GM23338 (cell line): ENCODE data around the gene MYH7. TPM values are rescaled to one million over a fixed set of nuclear protein-coding genes. Genes with fewer than 3 reads are reported as not detected.

Experiments used
- ATAC-seq: fragments of 200-7000 bp; cut with Tn5 transposase; 3 replicates; pipeline ENCODE4 v1.9.1; 2020
- DNase-seq: peaks from one replicate; pipeline ENCODE4 v3.0.0-alpha.2; 2015; ENCODE audit warnings: low spot score
- H2AFZ ChIP-seq: fragments of 200-600 bp; sonication (generic); 2 replicates; pipeline ENCODE4 v1.8.0; 2016; ENCODE audit warnings: antibody characterized with exemption, mild to moderate bottlenecking, moderate library complexity
- H3F3A ChIP-seq: fragments of 200-600 bp; sonication (generic); replicated peaks from 2 replicates; pipeline ENCODE4 v1.8.0; 2017; ENCODE audit warnings: antibody characterized with exemption, mixed run types, low read depth
- H3K27ac ChIP-seq: fragments of 200-600 bp; sonication (generic); 2 replicates; pipeline ENCODE4 v1.6.1; 2016; ENCODE audit warnings: low read depth
- H3K27me3 ChIP-seq: fragments of 200-600 bp; sonication (generic); 2 replicates; pipeline ENCODE4 v1.8.0; 2016; ENCODE audit warnings: mild to moderate bottlenecking, mixed run types, moderate library complexity; ENCODE audit not compliant: insufficient read depth
- H3K36me3 ChIP-seq: fragments of 200-600 bp; sonication (generic); 2 replicates; pipeline ENCODE4 v1.8.0; 2016; ENCODE audit warnings: mild to moderate bottlenecking; ENCODE audit not compliant: insufficient read depth
- H3K4me1 ChIP-seq: fragments of 200-600 bp; sonication (generic); 2 replicates; pipeline ENCODE4 v1.8.0; 2016; ENCODE audit warnings: mild to moderate bottlenecking, moderate library complexity; ENCODE audit not compliant: insufficient read depth
- H3K4me2 ChIP-seq: fragments of 200-600 bp; sonication (generic); 2 replicates; pipeline ENCODE4 v1.7.1; 2017; ENCODE audit warnings: mixed run types
- H3K4me3 ChIP-seq: fragments of 200-600 bp; sonication (generic); 2 replicates; pipeline ENCODE4 v1.6.1; 2016; ENCODE audit warnings: mixed run types
- H3K79me2 ChIP-seq: fragments of 200-600 bp; sonication (generic); replicated peaks from 2 replicates; pipeline ENCODE4 v1.8.0; 2017; ENCODE audit warnings: mild to moderate bottlenecking; ENCODE audit not compliant: insufficient read depth
- H3K9me2 ChIP-seq: fragments of 200-600 bp; sonication (generic); 2 replicates; pipeline ENCODE4 v1.8.0; 2017; ENCODE audit not compliant: insufficient read depth
- H4K20me1 ChIP-seq: fragments of 200-600 bp; sonication (generic); replicated peaks from 2 replicates; pipeline ENCODE4 v1.8.0; 2017; ENCODE audit warnings: mild to moderate bottlenecking; ENCODE audit not compliant: insufficient read depth
- H3K27ac Mint-ChIP-seq: 2 replicates; pipeline ENCODE4 v1.8.0; 2020; ENCODE audit warnings: inconsistent platforms, mild to moderate bottlenecking, moderate library complexity, mixed read lengths
- H3K27me3 Mint-ChIP-seq: 3 replicates; pipeline ENCODE4 v1.8.0; 2022; ENCODE audit warnings: low read depth, mild to moderate bottlenecking, moderate library complexity, mixed read lengths, inconsistent platforms; ENCODE audit not compliant: insufficient read depth, poor library complexity
- H3K36me3 Mint-ChIP-seq: 3 replicates; pipeline ENCODE4 v1.8.0; 2021; ENCODE audit warnings: low read depth, mild to moderate bottlenecking, inconsistent platforms, moderate library complexity, mixed read lengths
- H3K4me1 Mint-ChIP-seq: 3 replicates; pipeline ENCODE4 v1.8.0; 2020; ENCODE audit warnings: mild to moderate bottlenecking, inconsistent platforms, mixed read lengths
- H3K4me3 Mint-ChIP-seq: 3 replicates; pipeline ENCODE4 v1.8.0; 2021; ENCODE audit warnings: moderate library complexity, mild to moderate bottlenecking, inconsistent platforms, mixed read lengths
- H3K9me3 Mint-ChIP-seq: 3 replicates; pipeline ENCODE4 v1.8.0; 2020; ENCODE audit warnings: moderate library complexity, mild to moderate bottlenecking, inconsistent platforms, mixed read lengths
- CREB1 ChIP-seq: fragments of 250-450 bp; sonication (Bioruptor Pico); IDR thresholded peaks from 2 replicates; pipeline ENCODE4 v1.5.0; 2020; ENCODE audit warnings: low read depth, mild to moderate bottlenecking, moderate library complexity
- EZH2 ChIP-seq: fragments of 200-600 bp; sonication (generic); IDR thresholded peaks from one replicate; pipeline ENCODE4 v1.8.0; 2017; ENCODE audit warnings: antibody characterized with exemption, mild to moderate bottlenecking, low read depth; ENCODE audit not compliant: unreplicated experiment
- JUNB ChIP-seq: IDR thresholded peaks from one replicate; pipeline ENCODE4 v1.6.1; 2016; ENCODE audit warnings: antibody characterized with exemption; ENCODE audit not compliant: unreplicated experiment
- ZNF331 ChIP-seq: fragments of 250-450 bp; sonication (Bioruptor Pico); IDR thresholded peaks from 2 replicates; pipeline ENCODE4 v1.5.0; 2020; ENCODE audit warnings: low read depth, mild to moderate bottlenecking, moderate library complexity
- polyA plus RNA-seq: library from polyadenylated mRNA; unstranded; fragments of >200 nt; fragmentation: Nextera tagmentation; extraction: Ambion mirVana; gene quantifications from 2 replicates; pipeline ENCODE4 v1.2.1, GENCODE V29; 2016
- total RNA-seq: library from RNA; depleted of rRNA; stranded (reverse); fragments of >200 nt; shearing (Covaris generic); gene quantifications from 2 replicates; pipeline ENCODE4 v1.2.3, GENCODE V29; 2014
- TF ChIP-seq, protein P1 (sequence below): fragments of 250-450 bp; sonication (Bioruptor Pico); IDR thresholded peaks from 2 replicates; pipeline ENCODE4 v1.5.0; 2020; ENCODE audit warnings: mild to moderate bottlenecking, moderate library complexity
- TF ChIP-seq, protein P2 (sequence below): IDR thresholded peaks from one replicate; pipeline ENCODE4 v1.6.1; 2018; ENCODE audit warnings: antibody characterized with exemption; ENCODE audit not compliant: unreplicated experiment
- TF ChIP-seq, protein P3 (sequence below), 2 experiments: fragments of 200-600 bp in 1 of 2; sonication (generic) in 1 of 2; conservative IDR thresholded peaks; 2 replicates each; pipeline versions ENCODE4 v1.5.1 to v1.6.1; 2016 to 2017; ENCODE audit warnings: antibody characterized with exemption in 2 of 2, low read depth in 2 of 2, mild to moderate bottlenecking in 2 of 2, moderate library complexity in 1 of 2

The MYH7 gene
- total and polyA plus RNA-seq, 2 experiments from 2014 or later, result not detected

DNA sequence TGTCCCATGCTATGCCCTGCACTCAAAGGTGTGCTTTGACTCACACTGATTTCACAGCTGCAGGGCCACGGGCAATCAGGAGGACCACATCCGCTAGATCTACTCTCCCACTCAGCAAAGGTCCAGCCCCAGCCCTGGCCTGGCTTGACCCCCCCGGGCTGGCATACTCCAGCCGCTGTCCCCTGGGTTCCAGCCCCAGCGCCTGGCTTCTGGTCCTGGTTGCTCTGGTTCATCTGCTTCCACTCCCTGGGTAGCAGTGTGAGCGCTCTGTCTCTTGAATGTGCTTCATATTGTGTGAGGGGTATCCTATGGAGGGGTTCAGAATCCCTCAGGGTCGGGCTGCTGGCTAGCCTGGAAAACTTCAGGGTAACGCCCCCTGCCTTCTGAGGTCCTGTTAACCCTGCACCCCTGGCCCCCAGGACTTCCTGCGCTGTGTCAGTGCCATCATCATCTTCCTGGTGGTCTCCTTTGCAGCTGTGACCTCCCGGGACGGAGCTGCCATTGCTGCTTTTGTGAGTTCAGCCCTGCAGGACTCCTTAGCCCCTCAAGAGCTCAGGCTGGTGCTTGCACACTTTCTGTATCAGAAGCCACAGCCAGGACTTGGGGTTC is 56.7 kb downstream of the MYH7 start:
- H3K79me2 ChIP-seq, result no peaks in the 10 kb centered on the region
- no peaks in the 10 kb centered on the region; the same call in 1 of the 2 replicates for H4K20me1 ChIP-seq
- H2AFZ ChIP-seq, result no peak overlapping the region
- H3K27me3 ChIP-seq, result peaks cover 31% of the 10 kb centered on the region; the same call in 1 of the 2 replicates
- H3K27ac ChIP-seq, result no peak overlapping the region
- no peaks in the 10 kb centered on the region for H3K36me3 ChIP-seq
- no peaks in the 10 kb centered on the region for H3K9me2 ChIP-seq
- H3K4me1 ChIP-seq, result peaks cover 9% of the 10 kb centered on the region; the same call in 1 of the 2 replicates
- DNase-seq (no peak), ATAC-seq (no peak)
- no peak overlapping the region for H3K4me3 ChIP-seq
- no peaks in the 10 kb centered on the region for H3F3A ChIP-seq
- Mint-ChIP-seq H3K27ac (no peak overlapping the region), H3K27me3 (peaks cover 25% of the 10 kb centered on the region), H3K4me1 (peaks cover 19% of the 10 kb centered on the region), H3K36me3 (no peaks in the 10 kb centered on the region), H3K4me3 (no peak overlapping the region), H3K9me3 (no peaks in the 10 kb centered on the region; the same call in 2 of the 3 replicates)
- no peak for TF ChIP-seq ZNF331 (CRISPR knock-in tag)
- H3K4me2 ChIP-seq, result no peak overlapping the region

DNA sequence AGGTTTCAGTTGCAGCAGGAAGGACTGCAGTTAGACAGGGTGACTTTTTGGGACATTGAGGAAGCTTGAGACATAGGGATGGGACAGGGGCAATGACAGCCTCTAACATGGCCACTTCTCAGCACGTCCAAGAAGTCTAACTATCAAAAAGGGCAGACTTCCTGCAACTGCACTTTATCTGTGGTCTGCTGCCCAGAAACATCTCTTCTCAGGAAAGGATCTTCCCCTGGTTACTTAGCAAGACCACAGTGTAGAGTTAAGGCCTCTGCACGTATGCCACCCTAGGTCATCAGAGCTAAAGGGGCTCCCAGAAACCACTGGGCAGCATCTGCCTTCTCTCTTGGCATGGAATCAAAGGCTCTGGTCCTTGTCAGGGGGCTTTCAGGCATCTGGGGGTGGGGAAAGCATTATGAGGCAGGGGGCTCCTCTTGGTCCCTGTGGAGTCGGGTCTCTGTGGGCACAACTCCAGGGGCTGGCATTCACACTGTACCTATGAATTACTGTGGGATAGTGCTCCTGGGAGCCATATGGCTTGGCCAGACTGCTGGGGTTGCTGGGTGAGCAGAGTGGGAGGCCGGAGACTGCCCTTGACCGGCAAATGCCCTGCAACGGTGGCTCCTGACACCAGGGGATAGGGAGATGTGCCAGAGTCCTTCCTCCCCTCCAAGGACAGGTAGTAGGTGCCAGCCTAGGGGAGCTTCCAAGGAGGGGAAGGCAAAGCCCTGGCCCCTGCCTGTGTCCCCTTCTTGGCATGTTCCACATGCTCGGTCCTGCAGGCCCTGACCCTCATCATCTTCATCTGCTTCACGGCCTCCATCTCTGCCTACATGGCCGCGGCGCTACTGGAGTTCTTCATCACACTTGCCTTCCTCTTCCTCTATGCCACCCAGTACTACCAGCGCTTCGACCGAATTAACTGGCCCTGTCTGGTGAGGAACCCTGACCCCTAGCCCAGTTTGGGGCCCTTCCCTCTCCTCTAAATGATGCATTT is 57.6 kb downstream of the MYH7 start:
- Mint-ChIP-seq H3K9me3 (no peaks in the 10 kb centered on the region; the same call in 2 of the 3 replicates), H3K27me3 (peaks cover 25% of the 10 kb centered on the region), H3K4me3 (no peak overlapping the region; the same call in 2 of the 3 replicates), H3K36me3 (no peaks in the 10 kb centered on the region), H3K4me1 (peaks cover 19% of the 10 kb centered on the region), H3K27ac (no peak overlapping the region)
- ATAC-seq (no peak), DNase-seq (no peak)
- no peaks in the 10 kb centered on the region for H3K79me2 ChIP-seq
- no peak overlapping the region for H3K27ac ChIP-seq
- no peak overlapping the region for H3K4me2 ChIP-seq
- H4K20me1 ChIP-seq, result no peaks in the 10 kb centered on the region; the same call in 1 of the 2 replicates
- no peak overlapping the region for H2AFZ ChIP-seq
- no peaks in the 10 kb centered on the region for H3F3A ChIP-seq
- H3K36me3 ChIP-seq, result no peaks in the 10 kb centered on the region
- H3K4me1 ChIP-seq, result peaks cover 9% of the 10 kb centered on the region; the same call in 1 of the 2 replicates
- H3K4me3 ChIP-seq, result no peak overlapping the region
- peaks cover 31% of the 10 kb centered on the region; the same call in 1 of the 2 replicates for H3K27me3 ChIP-seq
- no peaks in the 10 kb centered on the region for H3K9me2 ChIP-seq
- TF ChIP-seq JUNB (no peak), EZH2 (no peak), CREB1 (no peak)
- TF ChIP-seq, protein P1, sequence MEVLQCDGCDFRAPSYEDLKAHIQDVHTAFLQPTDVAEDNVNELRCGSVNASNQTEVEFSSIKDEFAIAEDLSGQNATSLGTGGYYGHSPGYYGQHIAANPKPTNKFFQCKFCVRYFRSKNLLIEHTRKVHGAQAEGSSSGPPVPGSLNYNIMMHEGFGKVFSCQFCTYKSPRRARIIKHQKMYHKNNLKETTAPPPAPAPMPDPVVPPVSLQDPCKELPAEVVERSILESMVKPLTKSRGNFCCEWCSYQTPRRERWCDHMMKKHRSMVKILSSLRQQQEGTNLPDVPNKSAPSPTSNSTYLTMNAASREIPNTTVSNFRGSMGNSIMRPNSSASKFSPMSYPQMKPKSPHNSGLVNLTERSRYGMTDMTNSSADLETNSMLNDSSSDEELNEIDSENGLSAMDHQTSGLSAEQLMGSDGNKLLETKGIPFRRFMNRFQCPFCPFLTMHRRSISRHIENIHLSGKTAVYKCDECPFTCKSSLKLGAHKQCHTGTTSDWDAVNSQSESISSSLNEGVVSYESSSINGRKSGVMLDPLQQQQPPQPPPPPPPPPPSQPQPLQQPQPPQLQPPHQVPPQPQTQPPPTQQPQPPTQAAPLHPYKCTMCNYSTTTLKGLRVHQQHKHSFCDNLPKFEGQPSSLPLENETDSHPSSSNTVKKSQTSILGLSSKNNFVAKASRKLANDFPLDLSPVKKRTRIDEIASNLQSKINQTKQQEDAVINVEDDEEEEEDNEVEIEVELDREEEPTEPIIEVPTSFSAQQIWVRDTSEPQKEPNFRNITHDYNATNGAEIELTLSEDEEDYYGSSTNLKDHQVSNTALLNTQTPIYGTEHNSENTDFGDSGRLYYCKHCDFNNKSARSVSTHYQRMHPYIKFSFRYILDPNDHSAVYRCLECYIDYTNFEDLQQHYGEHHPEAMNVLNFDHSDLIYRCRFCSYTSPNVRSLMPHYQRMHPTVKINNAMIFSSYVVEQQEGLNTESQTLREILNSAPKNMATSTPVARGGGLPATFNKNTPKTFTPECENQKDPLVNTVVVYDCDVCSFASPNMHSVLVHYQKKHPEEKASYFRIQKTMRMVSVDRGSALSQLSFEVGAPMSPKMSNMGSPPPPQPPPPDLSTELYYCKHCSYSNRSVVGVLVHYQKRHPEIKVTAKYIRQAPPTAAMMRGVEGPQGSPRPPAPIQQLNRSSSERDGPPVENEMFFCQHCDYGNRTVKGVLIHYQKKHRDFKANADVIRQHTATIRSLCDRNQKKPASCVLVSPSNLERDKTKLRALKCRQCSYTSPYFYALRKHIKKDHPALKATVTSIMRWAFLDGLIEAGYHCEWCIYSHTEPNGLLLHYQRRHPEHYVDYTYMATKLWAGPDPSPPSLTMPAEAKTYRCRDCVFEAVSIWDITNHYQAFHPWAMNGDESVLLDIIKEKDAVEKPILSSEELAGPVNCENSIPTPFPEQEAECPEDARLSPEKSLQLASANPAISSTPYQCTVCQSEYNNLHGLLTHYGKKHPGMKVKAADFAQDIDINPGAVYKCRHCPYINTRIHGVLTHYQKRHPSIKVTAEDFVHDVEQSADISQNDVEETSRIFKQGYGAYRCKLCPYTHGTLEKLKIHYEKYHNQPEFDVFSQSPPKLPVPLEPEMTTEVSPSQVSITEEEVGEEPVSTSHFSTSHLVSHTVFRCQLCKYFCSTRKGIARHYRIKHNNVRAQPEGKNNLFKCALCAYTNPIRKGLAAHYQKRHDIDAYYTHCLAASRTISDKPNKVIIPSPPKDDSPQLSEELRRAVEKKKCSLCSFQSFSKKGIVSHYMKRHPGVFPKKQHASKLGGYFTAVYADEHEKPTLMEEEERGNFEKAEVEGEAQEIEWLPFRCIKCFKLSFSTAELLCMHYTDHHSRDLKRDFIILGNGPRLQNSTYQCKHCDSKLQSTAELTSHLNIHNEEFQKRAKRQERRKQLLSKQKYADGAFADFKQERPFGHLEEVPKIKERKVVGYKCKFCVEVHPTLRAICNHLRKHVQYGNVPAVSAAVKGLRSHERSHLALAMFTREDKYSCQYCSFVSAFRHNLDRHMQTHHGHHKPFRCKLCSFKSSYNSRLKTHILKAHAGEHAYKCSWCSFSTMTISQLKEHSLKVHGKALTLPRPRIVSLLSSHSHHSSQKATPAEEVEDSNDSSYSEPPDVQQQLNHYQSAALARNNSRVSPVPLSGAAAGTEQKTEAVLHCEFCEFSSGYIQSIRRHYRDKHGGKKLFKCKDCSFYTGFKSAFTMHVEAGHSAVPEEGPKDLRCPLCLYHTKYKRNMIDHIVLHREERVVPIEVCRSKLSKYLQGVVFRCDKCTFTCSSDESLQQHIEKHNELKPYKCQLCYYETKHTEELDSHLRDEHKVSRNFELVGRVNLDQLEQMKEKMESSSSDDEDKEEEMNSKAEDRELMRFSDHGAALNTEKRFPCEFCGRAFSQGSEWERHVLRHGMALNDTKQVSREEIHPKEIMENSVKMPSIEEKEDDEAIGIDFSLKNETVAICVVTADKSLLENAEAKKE (CRISPR knock-in tag), result no peak
- TF ChIP-seq, protein P2, sequence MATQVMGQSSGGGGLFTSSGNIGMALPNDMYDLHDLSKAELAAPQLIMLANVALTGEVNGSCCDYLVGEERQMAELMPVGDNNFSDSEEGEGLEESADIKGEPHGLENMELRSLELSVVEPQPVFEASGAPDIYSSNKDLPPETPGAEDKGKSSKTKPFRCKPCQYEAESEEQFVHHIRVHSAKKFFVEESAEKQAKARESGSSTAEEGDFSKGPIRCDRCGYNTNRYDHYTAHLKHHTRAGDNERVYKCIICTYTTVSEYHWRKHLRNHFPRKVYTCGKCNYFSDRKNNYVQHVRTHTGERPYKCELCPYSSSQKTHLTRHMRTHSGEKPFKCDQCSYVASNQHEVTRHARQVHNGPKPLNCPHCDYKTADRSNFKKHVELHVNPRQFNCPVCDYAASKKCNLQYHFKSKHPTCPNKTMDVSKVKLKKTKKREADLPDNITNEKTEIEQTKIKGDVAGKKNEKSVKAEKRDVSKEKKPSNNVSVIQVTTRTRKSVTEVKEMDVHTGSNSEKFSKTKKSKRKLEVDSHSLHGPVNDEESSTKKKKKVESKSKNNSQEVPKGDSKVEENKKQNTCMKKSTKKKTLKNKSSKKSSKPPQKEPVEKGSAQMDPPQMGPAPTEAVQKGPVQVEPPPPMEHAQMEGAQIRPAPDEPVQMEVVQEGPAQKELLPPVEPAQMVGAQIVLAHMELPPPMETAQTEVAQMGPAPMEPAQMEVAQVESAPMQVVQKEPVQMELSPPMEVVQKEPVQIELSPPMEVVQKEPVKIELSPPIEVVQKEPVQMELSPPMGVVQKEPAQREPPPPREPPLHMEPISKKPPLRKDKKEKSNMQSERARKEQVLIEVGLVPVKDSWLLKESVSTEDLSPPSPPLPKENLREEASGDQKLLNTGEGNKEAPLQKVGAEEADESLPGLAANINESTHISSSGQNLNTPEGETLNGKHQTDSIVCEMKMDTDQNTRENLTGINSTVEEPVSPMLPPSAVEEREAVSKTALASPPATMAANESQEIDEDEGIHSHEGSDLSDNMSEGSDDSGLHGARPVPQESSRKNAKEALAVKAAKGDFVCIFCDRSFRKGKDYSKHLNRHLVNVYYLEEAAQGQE, result no peak
- TF ChIP-seq, protein P3, sequence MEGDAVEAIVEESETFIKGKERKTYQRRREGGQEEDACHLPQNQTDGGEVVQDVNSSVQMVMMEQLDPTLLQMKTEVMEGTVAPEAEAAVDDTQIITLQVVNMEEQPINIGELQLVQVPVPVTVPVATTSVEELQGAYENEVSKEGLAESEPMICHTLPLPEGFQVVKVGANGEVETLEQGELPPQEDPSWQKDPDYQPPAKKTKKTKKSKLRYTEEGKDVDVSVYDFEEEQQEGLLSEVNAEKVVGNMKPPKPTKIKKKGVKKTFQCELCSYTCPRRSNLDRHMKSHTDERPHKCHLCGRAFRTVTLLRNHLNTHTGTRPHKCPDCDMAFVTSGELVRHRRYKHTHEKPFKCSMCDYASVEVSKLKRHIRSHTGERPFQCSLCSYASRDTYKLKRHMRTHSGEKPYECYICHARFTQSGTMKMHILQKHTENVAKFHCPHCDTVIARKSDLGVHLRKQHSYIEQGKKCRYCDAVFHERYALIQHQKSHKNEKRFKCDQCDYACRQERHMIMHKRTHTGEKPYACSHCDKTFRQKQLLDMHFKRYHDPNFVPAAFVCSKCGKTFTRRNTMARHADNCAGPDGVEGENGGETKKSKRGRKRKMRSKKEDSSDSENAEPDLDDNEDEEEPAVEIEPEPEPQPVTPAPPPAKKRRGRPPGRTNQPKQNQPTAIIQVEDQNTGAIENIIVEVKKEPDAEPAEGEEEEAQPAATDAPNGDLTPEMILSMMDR (conservative IDR thresholded peaks at IDR 0.05; ENCODE audit: low read depth in 2 of 2), result no peak
